Ovary (tissue), 9 donors: ENCODE results near the gene TRIM26. TPM values are rescaled to one million over a fixed set of nuclear protein-coding genes. Genes with fewer than 3 reads are reported as not detected.

Experiments
- DNase-seq, 5 donors: peaks; one replicate each; pipeline ENCODE4 v3.0.0-alpha.2; 2019 to 2020
- H3K27ac ChIP-seq, 2 donors: fragments of 200-600 bp; one replicate each; pipeline versions ENCODE4 v1.5.1 to v1.8.0; 2019 to 2022
- H3K27me3 ChIP-seq: fragments of 200-600 bp; one replicate; pipeline ENCODE4 v1.8.0; 2022
- H3K36me3 ChIP-seq: fragments of 200-600 bp; sonication (generic); one replicate; pipeline ENCODE4 v1.5.1; 2019
- H3K4me1 ChIP-seq: one replicate; pipeline ENCODE4 v1.8.1; 2013; ENCODE audit warnings: mild to moderate bottlenecking, moderate library complexity; ENCODE audit not compliant: insufficient read depth
- H3K4me3 ChIP-seq: fragments of 200-600 bp; sonication (generic); one replicate; pipeline ENCODE4 v1.5.1; 2017
- H3K9me3 ChIP-seq, 2 donors: fragments of 200-600 bp in 1 of 2; sonication (generic) in 1 of 2; one replicate each; pipeline versions ENCODE4 v1.5.1 to v1.8.1; 2013 to 2019; ENCODE audit warnings: mild to moderate bottlenecking in 1 of 2, moderate library complexity in 1 of 2
- EP300 ChIP-seq: sonication (generic); formaldehyde crosslinking; IDR thresholded peaks from one replicate; pipeline ENCODE4 v1.6.1; 2017; ENCODE audit warnings: antibody characterized with exemption
- POLR2A ChIP-seq: fragments of 450-650 bp; IDR thresholded peaks from one replicate; pipeline ENCODE4 v1.6.1; 2017; ENCODE audit warnings: antibody characterized with exemption, mild to moderate bottlenecking, moderate library complexity
- WGBS, 3 donors: extraction: QIAGEN DNeasy Blood & Tissue Kit in 1 of 3; methylation state at CpG; one replicate each; pipeline versions ENCODE4 v1.1.5 to v1.1.7; 2013 to 2017; 5-methylcytosine and 5-hydroxymethylcytosine counted together
- intact Hi-C, 4 donors: fragments of 100-400 bp; cut with DNase I; formaldehyde crosslinking; loops; one replicate each; pipeline versions ENCODE4 v1.11.0 to v1.15.1; 2022 to 2023
- polyA plus RNA-seq, 2 donors: library from polyadenylated mRNA; stranded (reverse); fragments of 200-250 nt in 1 of 2; fragments of 350-450 nt in 1 of 2; fragmentation: Illumina TruSeq in 1 of 2; extraction: RNeasy Lipid Tissue Mini Kit (QIAGEN cat#74804) in 1 of 2; gene quantifications; one replicate each; pipeline ENCODE4 v1.2.3, GENCODE V29; 2013 to 2014
- total RNA-seq, 7 donors: library from RNA; depleted of rRNA in 2 of 7; stranded (reverse); fragments of >200 nt in 2 of 7; fragmentation: NEBNext Ultra II Directional in 3 of 7; extraction: Animal tissue kit (Norgen Biotek cat#: 25700) in 3 of 7; gene quantifications; one replicate each; pipeline versions ENCODE4 v1.1.0 to v1.2.4, GENCODE V29; 2016 to 2023
- TF ChIP-seq, protein P1 (sequence below), 3 donors: fragments of 450-650 bp in 2 of 3; fragments of 200-600 bp in 1 of 3; IDR thresholded peaks; one replicate each; pipeline versions ENCODE4 v1.5.1 to v1.8.0; 2016 to 2022; ENCODE audit warnings: antibody characterized with exemption in 3 of 3, mild to moderate bottlenecking in 1 of 3
- donor health status: DM: no; HTN: no; CAD: no; lungs with moderate emphysema.
- donor health status: DM: no; HTN: no; CAD: no.
- donor health status: Bipolar disorder and iron deficiency.
- donor health status: DM: yes; HTN: yes; CAD: no.
- donor health status: DM: no; HTN: no; CAD: no.
- donor health status: DM: yes; HTN: yes; CAD: no.

Gene TRIM26
- total and polyA plus RNA-seq, 9 donors, result 15.3 to 35.8 (median 29.0) TPM

DNA sequence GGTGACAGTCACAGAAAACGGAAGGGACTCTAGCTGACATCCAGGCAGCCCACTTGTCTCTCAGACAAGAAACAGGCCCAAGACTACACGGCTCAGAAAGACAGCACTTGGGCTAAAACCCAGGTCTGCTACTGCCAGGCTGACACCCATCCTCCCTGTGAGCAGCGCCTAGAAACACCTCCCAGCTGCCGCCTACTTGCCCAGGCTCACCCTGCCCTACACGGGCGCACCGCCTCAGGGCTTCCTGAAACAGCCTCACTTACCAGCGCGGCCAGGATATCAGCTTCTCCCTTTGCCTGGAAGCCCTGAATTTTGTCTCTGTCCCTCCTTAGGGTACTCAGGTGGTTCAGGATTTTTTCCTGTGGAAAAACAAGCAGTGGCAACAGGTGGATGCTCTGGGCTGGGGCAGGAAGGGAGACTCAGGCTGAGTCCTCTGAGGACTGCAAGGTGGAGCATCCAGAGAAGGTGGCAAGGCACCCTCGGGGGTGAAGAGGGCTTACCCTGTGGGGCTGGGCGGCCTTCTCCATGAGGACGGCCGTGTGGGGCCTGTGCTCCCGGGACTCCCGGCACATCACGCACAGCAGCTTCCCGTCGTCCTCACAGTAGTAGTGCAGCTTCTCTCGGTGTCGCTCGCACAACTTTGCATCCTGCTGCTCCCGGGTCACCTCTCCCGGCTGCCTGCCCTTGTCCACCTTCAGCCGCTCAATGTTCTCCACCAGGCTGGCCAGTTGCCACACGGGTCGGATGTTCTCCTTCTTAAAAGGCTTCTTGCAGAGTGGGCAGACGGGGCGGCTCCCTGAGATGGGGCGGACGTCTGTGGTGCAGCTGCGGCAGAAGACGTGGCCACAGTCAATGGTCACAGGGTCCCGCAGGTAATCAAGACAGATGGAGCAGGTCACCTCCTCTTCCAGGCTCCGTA lies 14.8 kb downstream of the TRIM26 start:
- Histone ChIP-seq H3K27ac (no peak overlapping the region), H3K36me3 (no peaks in the 10 kb centered on the region), H3K4me3 (no peak overlapping the region), H3K27me3 (no peaks in the 10 kb centered on the region), H3K4me1 (no peaks in the 10 kb centered on the region), H3K9me3 (no peaks in the 10 kb centered on the region)
- WGBS, 3 donors, result 92 to 95% (median 93%) methylated on average over 34 of the region's 34 CpGs
- DNase-seq, result no peak
- intact Hi-C loops, result no loop called here
- TF ChIP-seq, protein P1, sequence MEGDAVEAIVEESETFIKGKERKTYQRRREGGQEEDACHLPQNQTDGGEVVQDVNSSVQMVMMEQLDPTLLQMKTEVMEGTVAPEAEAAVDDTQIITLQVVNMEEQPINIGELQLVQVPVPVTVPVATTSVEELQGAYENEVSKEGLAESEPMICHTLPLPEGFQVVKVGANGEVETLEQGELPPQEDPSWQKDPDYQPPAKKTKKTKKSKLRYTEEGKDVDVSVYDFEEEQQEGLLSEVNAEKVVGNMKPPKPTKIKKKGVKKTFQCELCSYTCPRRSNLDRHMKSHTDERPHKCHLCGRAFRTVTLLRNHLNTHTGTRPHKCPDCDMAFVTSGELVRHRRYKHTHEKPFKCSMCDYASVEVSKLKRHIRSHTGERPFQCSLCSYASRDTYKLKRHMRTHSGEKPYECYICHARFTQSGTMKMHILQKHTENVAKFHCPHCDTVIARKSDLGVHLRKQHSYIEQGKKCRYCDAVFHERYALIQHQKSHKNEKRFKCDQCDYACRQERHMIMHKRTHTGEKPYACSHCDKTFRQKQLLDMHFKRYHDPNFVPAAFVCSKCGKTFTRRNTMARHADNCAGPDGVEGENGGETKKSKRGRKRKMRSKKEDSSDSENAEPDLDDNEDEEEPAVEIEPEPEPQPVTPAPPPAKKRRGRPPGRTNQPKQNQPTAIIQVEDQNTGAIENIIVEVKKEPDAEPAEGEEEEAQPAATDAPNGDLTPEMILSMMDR (IDR thresholded peaks at IDR 0.05), result no peak
- TF ChIP-seq POLR2A (no peak), EP300 (no peak)

DNA sequence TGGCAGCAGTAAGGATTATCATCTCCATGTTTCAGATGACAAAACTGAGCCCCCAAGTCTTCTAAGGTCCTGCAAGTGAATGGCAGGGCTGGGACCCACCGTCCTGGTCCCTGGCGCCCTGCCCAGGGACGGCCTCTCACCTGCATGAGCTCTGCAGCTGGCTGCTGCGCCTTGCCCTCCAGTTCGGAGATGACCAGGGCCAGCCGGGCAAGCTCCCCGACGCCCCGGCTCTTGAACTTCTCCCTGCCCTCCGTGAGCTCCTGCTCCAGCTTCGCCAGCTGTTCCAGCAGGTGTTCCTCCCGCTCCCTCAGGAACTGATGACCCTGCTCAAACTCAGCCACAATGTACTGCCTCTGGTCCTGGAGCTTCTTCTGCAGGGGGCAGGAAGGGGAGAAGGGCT lies 16.8 kb downstream of the TRIM26 start:
- no peak overlapping the region for H3K4me3 ChIP-seq
- no peak overlapping the region for H3K27ac ChIP-seq
- intact Hi-C loops, result no loop called here
- TF ChIP-seq EP300 (no peak), POLR2A (no peak)
- TF ChIP-seq, protein P1 (IDR thresholded peaks at IDR 0.05), result no peak
- no peaks in the 10 kb centered on the region for H3K4me1 ChIP-seq
- no peaks in the 10 kb centered on the region for H3K36me3 ChIP-seq
- H3K9me3 ChIP-seq, result no peaks in the 10 kb centered on the region
- WGBS, 3 donors, result 93 to 97% (median 93%) methylated on average over 12 of the region's 12 CpGs
- DNase-seq, result no peak
- no peaks in the 10 kb centered on the region for H3K27me3 ChIP-seq

DNA sequence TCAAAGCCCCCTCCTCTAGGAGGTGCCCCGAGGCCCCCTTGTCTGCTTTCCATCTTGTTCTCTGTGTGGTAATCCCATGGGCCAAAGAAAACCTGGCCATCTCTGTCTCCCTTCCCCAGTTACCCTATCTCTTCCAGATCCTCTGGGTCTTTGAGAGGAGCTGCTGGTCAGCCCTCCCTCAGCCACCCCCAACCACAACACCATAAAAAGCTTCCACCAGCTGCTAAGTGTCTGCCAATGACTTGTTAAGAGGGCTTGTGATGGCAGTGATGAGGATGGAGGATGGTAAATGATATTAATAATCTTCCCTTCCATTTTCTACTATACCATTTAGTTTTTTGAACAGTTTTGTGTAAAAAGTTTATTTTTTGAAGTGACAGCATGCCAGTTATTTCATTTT lies 17.3 kb downstream of the TRIM26 start:
- no peak overlapping the region for H3K4me3 ChIP-seq
- WGBS, 3 donors, result 86 to 100% (median 96%) methylated on average over 1 of the region's 1 CpG
- H3K27me3 ChIP-seq, result no peaks in the 10 kb centered on the region
- H3K36me3 ChIP-seq, result no peaks in the 10 kb centered on the region
- TF ChIP-seq POLR2A (no peak), EP300 (no peak)
- TF ChIP-seq, protein P1 (IDR thresholded peaks at IDR 0.05), result no peak
- H3K27ac ChIP-seq, result no peak overlapping the region
- no peak for DNase-seq
- no peaks in the 10 kb centered on the region for H3K4me1 ChIP-seq
- intact Hi-C loops, result no loop called here
- H3K9me3 ChIP-seq, result no peaks in the 10 kb centered on the region

DNA sequence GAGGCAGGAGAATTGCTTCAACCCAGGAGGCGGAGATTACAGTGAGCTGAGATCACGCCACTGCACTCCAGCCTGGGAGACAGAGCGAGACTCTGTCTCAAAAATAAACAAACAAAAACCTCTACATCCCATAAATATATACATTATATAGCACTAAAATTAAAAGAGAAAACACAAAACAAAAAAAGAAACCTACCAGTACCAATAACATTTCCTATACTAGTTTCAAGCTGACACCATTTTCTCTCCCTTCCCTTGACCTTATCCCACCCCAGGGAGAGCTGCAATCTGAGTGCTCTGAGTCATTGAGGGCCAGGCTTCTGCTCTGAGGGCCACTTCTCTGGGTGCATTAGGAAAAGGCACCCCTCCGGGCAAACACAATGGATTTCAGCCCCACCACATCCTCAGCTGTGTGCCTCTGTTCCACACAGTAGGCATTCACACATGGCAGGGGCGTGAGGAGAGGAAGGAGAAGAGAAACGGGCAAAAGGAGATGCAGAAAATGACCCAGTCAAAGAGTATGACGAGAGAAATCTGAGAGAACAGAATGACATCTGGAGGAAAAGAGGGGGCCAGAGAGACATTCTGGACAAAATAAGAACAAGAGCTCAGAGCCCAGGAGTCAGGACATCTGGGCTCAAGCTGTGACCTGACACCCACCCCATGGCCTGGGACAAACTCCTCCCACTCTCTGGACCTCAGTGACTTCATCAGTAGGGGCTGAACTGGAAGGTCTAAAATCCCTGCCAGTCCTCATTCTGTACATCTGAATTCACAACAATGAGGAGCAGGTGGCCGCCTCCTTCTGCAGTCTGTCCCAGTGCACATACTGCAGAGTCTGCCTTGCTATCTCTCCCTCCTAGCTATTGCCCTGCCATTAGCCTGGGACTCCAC lies 18.2 kb downstream of the TRIM26 start:
- TF ChIP-seq, protein P1 (IDR thresholded peaks at IDR 0.05), result no peak
- TF ChIP-seq POLR2A (no peak), EP300 (no peak)
- Histone ChIP-seq H3K36me3 (no peaks in the 10 kb centered on the region), H3K9me3 (no peaks in the 10 kb centered on the region), H3K27me3 (no peaks in the 10 kb centered on the region), H3K27ac (no peak overlapping the region), H3K4me1 (no peaks in the 10 kb centered on the region), H3K4me3 (no peak overlapping the region)
- intact Hi-C loops, result no loop called here
- DNase-seq, result no peak
- WGBS, 3 donors, result 88 to 91% (median 90%) methylated on average over 8 of the region's 8 CpGs
